ENCODE data around the gene SPEG.
"Not testable (repeated sequence)": the region's sequence is repeated elsewhere in the genome, so short reads cannot be mapped to it uniquely, and the experiment has no call there.

Gene SPEG

DNA sequence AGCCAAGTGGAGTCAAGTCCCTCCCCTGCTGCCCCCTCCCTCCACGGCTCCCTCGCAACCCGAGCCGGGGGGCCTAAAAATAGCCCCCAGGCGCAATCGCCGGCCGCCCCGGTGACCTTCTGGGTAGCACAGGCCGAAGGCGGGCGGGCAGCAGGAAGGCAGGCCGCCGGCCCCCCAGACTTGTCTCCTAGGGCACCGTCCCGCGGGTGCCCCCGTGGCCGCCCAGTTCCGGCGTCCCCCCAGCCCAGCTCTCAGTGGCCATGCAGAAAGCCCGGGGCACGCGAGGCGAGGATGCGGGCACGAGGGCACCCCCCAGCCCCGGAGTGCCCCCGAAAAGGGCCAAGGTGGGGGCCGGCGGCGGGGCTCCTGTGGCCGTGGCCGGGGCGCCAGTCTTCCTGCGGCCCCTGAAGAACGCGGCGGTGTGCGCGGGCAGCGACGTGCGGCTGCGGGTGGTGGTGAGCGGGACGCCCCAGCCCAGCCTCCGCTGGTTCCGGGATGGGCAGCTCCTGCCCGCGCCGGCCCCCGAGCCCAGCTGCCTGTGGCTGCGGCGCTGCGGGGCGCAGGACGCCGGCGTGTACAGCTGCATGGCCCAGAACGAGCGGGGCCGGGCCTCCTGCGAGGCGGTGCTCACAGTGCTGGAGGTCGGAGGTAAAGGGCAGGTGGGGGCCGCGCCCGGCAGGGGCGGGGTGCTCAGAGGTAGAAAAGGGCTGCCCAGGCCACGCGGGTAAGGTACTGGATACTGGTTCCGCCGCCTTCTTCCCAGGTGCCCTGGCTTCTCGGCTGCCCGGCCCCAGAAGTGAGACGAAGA is at the start of gene SPEG:
TSS of gene SPEG (plus strand) at position 126 of the 808 bp plus-strand sequence. CDS start at position 261, 135 bp downstream.
- DNase-seq = no peak

- no peak for DNase-seq
These were observed 49.8 kb upstream of the SPEG start for GRCh38 chr2:219384859-219385258.

DNA sequence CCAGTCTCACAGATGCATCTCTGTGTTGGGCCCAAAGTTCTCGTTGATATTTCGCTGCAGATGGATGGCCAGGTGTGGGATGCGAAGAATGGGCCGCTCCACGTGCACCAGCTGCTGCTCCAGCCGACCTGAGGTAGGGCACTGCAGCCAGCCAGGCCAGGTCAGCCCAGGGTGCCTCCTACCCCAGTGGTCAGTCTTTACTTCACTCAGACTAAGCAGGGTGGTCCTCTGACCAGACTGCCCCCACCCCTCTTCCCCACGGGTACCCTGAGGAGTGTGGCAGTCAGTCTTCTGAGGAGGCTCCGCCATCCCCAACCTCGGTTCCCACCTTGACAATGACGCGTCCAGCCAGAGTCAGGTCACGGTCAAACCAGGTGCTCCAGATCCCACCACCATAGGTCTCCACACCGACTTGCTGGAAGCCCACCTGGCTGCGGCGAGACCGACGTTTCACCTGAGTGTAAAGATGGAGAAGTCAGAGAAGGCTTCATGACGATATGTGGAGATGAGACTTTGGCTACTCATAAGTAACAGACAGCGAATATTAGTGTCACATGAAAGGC is 48.6 kb upstream of the SPEG start:
- DNase-seq = no peak

- no peak for DNase-seq
These were observed 47.9 kb upstream of the SPEG start for GRCh38 chr2:219386532-219387280.

DNA sequence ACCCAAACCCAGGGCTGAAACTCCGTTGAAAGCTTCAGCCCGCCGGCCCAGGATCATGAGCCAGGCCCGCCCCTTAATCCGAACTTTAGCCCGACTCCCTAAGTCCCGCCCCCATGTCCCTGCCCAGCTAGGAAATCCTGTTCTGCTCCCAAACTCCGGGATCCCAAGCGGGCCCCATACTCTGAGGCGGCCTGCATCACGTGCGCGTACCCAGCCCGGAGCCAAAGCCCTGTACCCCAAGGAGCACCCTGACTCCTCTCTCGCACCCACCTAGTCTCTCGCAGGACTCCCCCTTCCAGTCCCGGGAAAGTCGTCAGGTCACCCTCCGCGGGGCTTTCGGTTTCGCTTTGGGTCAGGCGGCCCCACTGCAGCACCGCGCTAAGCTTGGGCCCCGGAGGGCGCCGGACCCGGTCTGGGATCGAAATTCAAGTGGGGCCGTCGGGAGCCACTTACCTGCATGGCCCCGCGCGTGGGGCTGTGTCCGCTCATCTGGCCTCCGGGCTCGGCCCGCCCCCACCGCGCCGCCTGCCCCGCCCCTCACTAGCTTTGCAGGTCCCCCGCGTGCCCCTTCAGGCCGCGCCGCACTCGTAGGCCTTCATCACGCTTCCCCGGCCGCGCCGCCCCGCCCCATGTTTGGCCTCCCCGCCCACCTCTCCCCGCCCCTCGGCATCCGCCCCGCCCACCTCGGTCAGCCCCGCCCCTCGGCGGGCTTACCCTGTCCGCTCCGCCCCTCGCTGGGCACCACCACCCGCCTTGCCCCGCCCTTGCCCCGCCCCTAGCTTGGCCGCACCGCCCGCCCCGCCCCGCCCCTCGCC is 47.1 kb upstream of the SPEG start, which contains the start of gene DNPEP:
TSS of gene DNPEP (minus strand) at position 607 of the 815 bp plus-strand sequence. CDS start at position 489, 118 bp downstream.
- DNase-seq = peak; percentile 99 to 100 (median 100)

GRCh38 chr2:219388121-219388906 is 46.3 kb upstream of the SPEG start:
- DNase-seq = peak; percentile 99 to 100 (median 100)

GRCh38 chr2:219388907-219389156 is 45.8 kb upstream of the SPEG start:
- no peak for DNase-seq

DNA sequence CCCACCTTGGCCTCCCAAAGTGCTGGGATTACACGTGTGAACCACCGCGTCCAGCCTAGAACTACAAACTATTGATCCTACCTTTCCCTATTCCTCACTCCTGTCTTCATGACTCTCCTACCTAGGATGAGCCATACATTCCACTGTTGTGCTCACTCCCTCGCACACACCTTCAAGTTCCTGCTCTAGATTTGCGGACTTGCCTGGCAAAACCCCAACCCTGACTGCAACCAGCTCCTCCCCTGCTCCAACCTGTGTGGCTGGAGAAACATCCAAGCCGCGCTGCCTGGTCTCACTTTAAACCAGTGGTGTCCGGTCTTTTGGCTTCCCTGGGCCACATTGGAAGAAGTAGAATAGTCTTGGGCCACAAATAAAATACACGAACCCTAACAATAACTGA is 41.9 kb upstream of the SPEG start:
- DNase-seq = no peak

DNA sequence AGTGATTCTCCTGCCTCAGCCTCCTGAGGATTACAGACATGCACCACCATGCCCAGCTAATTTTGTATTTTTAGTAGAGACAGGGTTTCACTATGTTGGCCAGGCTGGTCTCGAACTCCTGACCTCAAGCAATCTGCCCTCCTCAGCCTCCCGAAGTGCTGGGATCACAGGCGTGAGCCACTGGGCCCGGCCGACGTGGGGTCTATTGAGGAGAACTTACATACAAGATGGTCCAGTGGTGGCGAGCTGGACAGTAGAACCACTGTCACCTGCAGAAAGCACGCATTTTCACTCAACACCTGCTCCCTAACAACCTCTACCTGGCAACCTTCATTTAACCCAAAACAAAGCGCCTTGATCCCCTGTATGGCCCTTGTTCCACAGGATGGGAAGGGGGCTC is 39.6 kb upstream of the SPEG start:
- DNase-seq = not testable (repeated sequence)

GRCh38 chr2:219395609-219396008 is 39.0 kb upstream of the SPEG start:
- DNase-seq = no peak

DNA sequence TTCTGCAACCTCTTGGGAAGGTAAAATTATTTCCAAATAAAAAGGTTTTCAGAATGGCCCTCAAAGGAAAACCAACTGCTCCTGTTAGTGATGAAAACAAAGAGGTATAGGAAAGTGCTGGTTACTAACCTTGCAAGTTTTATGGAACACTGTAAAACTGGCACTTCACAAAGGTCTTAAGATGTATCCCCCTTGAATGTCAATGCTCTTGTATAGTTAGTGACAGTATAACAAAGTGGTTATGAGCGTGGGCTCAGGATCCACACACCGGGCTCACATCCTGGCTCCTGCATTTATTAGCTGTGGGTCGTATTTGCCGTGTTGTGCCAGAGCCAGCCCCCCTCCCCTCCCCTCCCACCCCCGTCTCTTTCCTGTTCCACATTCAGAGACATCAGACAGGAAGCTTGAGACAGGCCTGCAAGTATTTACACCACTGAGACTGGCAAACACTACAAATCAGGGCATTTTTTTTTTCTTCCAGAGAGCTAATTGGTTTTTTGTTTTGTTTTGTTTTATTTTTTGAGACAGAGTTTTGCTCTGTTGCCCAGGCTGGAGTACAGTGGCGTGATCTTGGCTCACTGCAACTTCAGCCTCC is 37.7 kb upstream of the SPEG start:
- no peak for DNase-seq

- DNase-seq = no peak
These were observed 35.8 kb upstream of the SPEG start for GRCh38 chr2:219398721-219399363.

DNA sequence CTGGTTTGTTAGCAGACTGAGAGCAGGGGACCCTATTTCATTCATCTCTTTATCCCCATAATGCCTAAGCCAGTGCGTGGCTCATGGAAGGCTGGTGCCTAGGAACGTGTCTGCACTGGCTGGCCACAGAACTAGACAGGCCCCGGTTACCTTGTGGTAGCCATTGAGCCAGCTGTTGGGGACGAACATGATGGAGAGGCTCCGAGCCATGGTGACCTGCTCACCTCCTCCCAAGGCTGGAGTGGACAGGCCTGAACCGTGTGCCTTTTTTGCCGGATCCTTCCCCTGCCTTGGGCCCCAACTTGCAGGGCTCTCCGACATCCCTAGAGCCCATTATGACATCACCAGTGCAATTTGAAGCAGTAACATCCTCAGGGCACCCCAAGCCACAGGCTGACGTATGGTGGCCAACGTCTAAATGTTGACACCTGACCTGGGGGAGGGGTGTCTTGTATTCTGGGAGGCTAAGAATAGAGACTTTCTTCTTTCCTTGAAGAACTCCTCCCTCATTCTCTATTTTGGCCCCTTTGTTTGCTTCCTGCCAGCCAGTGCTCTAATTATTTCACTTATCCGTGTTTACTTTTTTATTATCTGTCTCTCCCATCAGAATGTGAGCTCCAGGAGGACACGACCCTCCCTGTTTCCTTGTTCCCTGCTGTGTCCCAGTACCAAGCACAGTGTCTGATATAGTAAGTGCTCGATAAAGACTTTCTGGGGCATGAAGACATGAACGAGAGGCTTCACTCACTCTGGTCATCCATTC is 34.7 kb upstream of the SPEG start:
- DNase-seq = no peak

- no peak for DNase-seq
These were observed 34.1 kb upstream of the SPEG start for GRCh38 chr2:219400562-219400961.

DNA sequence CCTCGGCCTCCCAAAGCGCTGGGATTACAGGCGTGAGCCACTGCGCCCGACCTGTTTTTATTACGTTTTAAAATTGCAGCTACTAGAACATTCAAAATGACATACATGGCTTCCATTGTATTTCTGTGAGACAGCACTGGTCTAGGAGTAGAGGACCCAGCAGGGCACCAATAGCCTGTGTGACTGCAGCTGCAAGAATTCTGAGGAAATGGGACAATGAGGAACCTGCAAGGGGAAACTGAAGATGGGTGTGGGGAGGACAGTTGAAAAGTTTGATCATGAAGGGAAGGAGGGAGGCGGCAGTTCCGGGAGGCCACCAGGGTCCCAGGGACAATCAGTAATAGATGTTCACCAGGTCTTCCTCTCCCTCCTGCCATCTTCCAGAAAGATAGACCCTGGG is 33.0 kb upstream of the SPEG start:
- DNase-seq = no peak

DNA sequence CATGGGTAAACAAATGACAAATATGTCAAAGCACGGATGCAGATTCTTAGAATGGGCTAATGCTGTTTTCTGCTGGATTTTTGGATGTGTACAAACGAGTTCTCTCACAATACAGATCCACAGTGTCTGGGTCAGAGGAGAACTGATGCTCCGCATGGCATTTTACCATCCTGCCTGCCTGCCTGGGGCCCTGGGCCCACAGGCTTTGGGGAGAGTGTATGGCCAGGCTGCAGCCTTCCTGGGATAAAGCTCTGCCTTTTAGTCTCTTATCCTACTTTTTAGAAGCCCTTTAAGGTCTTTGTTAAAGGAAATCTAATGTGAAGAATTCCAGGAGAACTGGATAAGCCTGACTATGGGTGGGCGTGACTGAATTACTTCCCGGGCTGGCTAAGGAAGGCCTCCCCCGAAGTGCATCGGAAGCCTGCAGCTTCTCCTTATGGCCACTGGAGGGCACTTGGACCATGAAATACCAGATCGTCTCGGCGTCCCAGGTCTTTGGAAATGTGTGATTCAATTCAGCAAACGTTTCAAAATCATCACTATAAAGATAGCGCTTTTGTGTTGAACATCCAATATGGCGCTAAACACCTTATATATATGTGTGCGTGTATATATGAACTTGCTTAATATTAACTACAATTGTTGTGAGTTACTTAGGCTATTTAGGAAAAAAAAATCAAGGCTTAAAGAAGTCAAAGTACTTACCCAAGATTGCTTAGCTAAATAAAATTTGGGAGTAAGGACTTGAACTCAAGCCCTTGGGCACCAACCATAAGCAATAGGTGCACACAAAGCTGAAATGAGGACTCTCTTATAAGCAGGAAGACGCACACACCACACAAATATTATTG is 31.8 kb upstream of the SPEG start:
- peak in 1 of 4 experiments; percentile 15 for DNase-seq

DNA sequence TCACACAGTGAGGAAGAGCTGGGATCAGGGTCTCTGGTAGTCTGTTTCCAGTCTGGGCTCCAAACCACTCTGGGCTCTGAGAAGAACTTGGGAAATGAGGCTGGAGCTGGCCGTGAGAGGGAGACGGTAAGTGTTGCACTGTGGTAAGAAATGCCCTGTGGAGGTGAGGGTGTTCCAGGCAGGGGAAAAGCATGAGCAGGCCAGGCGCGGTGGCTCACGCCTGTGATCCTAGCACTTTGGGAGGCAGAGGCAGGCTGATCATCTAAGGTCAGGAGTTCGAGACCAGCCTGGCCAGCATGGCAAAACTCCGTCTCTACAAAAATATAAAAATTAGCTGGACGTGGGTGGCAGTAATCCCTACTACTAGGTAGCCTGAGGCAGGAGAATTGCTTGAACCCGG is 30.8 kb upstream of the SPEG start:
- DNase-seq = no peak

- DNase-seq = no peak
These were observed 30.2 kb upstream of the SPEG start for GRCh38 chr2:219404291-219404910.

GRCh38 chr2:219404954-219405353 is 29.7 kb upstream of the SPEG start:
- DNase-seq = no peak
